ENCODE measurements around the gene DUSP22. TPM values are rescaled to one million over a fixed set of nuclear protein-coding genes. Genes with fewer than 3 reads are reported as not detected.

The DUSP22 gene
- total and polyA plus RNA-seq, 2 of the 8 experiments (the other 6 are each of a cell fraction or from before 2014, with no cell fraction given): 15.5 to 32.4 TPM

DNA sequence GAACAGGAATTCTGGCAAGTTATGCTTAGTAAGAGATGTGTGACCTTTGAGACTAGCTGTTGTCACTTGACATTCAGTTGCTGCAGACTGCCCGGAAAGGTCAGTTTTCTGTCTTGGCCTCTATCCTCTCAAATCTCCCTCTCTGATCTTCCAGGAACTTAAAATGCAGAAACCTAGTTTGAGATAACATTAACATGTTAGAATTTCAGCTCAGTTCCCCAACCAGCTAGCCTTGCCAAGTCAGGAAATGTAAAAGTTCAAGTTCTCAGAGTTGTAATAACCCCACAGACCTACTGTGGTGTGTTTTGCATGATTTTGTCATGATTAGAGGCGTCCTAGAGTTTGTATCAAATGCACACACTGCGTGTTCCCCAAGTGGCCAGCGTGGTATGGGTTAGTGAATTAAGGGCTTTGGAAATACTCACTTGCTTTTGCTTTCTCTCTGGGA lies 46.6 kb downstream of the DUSP22 start:
- Histone ChIP-seq H3K36me3 (ENCODE audit: control insufficient read depth in 2 of 4, insufficient read depth in 4 of 4, low read length in 3 of 4) (no peaks in the 10 kb centered on the region), H4K20me1 (replicated peaks in 1 of 2; ENCODE audit: control insufficient read depth in 1 of 2, insufficient read depth in 2 of 2, low read length in 2 of 2) (peaks cover 0 to 2% of the 10 kb centered on the region in 2 experiments), H3K79me1 (ENCODE audit: low read depth, low read length) (peaks cover 3% of the 10 kb centered on the region; the same call in 1 of the 2 replicates), H3K56ac (replicated peaks; ENCODE audit: insufficient read length, low read depth, low read length) (no peak overlapping the region), H3K27ac (ENCODE audit: low read depth, low read length) (no peak overlapping the region), H3K4me2 (ENCODE audit: insufficient read depth in 1 of 2, low read depth in 2 of 2, low read length in 2 of 2) (no peak overlapping the region), H2BK120ac (replicated peaks; ENCODE audit: low read depth, low read length) (no peak overlapping the region), H3K9ac (replicated peaks in 1 of 4; ENCODE audit: extremely low read depth in 1 of 4, low read depth in 3 of 4, low read length in 3 of 4) (no peak overlapping the region), H2AFZ (ENCODE audit: low read length) (no peak overlapping the region), H3K18ac (ENCODE audit: extremely low read depth, low read length) (no peak overlapping the region), H3K4me3 (ENCODE audit: extremely low read depth in 1 of 4, insufficient read depth in 2 of 4, low read depth in 3 of 4, low read length in 4 of 4) (no peak overlapping the region), H3K4me1 (replicated peaks in 1 of 4; ENCODE audit: control insufficient read depth in 3 of 4, insufficient read depth in 4 of 4, low read length in 3 of 4) (no peaks in the 10 kb centered on the region), H3K23ac (ENCODE audit: insufficient read length) (no peak overlapping the region), H3K4ac (replicated peaks; ENCODE audit: insufficient read length, low read depth, low read length) (no peak overlapping the region), H3K9me3 (ENCODE audit: insufficient read depth in 2 of 2, low read depth in 1 of 2, low read length in 1 of 2) (peaks cover 40 to 77% of the 10 kb centered on the region in 2 experiments), H2AK5ac (ENCODE audit: low read depth, low read length) (no peak overlapping the region), H2BK5ac (ENCODE audit: low read depth, low read length) (no peak overlapping the region), H4K91ac (replicated peaks; ENCODE audit: insufficient read length, low read length) (no peak overlapping the region), H3K14ac (ENCODE audit: insufficient read length) (no peak overlapping the region), H4K5ac (ENCODE audit: insufficient read length, low read depth, low read length) (no peak overlapping the region), H2BK12ac (ENCODE audit: low read depth, low read length) (no peak overlapping the region), H3K23me2 (ENCODE audit: low read depth, low read length) (no peaks in the 10 kb centered on the region), H3K27me3 (replicated peaks in 1 of 4; ENCODE audit: control insufficient read depth in 3 of 4, extremely low read depth in 1 of 4, insufficient read depth in 3 of 4, low read length in 3 of 4) (no peaks in the 10 kb centered on the region; a peak in 2 of 7 replicates), H4K8ac (ENCODE audit: extremely low read depth, insufficient read depth, low read length) (no peak overlapping the region), H3K79me2 (ENCODE audit: control insufficient read depth in 1 of 2, insufficient read depth in 2 of 2, low read length in 2 of 2) (no peaks in the 10 kb centered on the region), H2BK20ac (ENCODE audit: low read length) (no peak overlapping the region), H2BK15ac (ENCODE audit: low read length) (no peak overlapping the region)
- POLR2A ChIA-PET (ENCODE audit: partially characterized antibody): no interaction called here
- no peak for TF ChIP-seq CHD2 (IDR thresholded peaks at IDR 0.05; ENCODE audit: low read length)
- TF ChIP-seq ZNF274 (IDR thresholded peaks at IDR 0.05; ENCODE audit: borderline replicate concordance, extremely low read depth, low read length): no peak
- DNase-seq (ENCODE audit: low read depth in 1 of 2, low spot score in 2 of 2) (no peak), FAIRE-seq (no peak)
- 78% methylated on average over 4 of the region's 4 CpGs; no CpG with 5 or more reads in 1 of the 2 experiments for WGBS, 2 experiments (ENCODE audit: extremely low coverage in 1 of 2, insufficient coverage in 1 of 2, insufficient read length in 1 of 2, insufficient replicate concordance in 2 of 2, low coverage in 1 of 2, low lambda C conversion rate in 2 of 2, missing lambda C conversion rate in 1 of 2)
- CTCF ChIA-PET (ENCODE audit: partially characterized antibody): interaction anchor here (0.8 to 1.4 kb wide), 4 partner anchors 17 to 122 kb away, joined by 3 to 5 read pairs (median 3); no protein-coding TSS in a partner anchor
